Measurements from ENCODE around the gene CUX1. TPM values are rescaled to one million over a fixed set of nuclear protein-coding genes. Genes with fewer than 3 reads are reported as not detected.
A peak's percentile ranks its signal among the peaks of the same experiment; 100 is the strongest.
"Not testable (repeated sequence)": the region's sequence is repeated elsewhere in the genome, so short reads cannot be mapped to it uniquely, and the experiment has no call there.

CUX1 gene
- total and polyA plus RNA-seq, 7 experiments from 2014 or later = 10.1 to 81.6 (median 42.5) TPM

DNA sequence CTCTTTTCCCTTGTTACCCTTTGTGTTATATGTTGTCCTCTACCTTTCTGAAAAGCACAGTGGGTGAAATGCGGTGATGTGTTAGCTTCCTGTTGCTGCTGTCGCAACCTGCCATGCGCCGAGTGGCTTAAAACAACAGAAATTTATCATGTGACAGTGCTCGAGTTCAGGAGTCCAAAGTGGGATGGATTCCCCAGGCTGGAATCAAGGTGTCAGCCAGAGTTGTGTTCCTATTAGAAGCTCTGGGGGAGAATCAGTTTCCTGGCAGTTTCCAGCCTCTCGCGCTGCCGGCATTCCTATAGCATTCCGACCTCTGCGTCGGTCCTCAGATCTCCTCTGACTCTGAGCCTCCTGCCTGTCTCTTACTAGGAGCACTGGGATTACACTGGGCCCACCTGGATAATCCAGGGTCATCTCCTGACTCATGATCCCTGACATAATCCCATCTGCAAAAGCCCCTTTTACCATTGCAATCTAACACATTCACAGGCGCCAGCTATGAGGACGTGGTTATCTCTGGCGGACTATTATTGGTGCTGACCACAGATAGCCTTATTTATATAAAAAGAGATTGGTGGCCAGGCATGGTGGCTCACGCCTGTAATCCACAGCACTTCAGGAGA lies 207.5 kb downstream of the CUX1 start:
- peaks cover 0 to 22% (median 4%) of the 10 kb centered on the region in 5 donors for H3K36me3 Mint-ChIP-seq
- Histone ChIP-seq H3K9me3 (ENCODE audit: control insufficient read depth in 2 of 3, low read length in 3 of 3) (no peaks in the 10 kb centered on the region), H3K4me3 (ENCODE audit: low read length) (no peak overlapping the region), H3K36me3 (ENCODE audit: control insufficient read depth in 2 of 3, insufficient read depth in 3 of 3, low read length in 3 of 3) (no peaks in the 10 kb centered on the region), H3K4me1 (ENCODE audit: control insufficient read depth in 2 of 2, insufficient read depth in 2 of 2, low read length in 2 of 2) (peaks cover 0 to 4% of the 10 kb centered on the region in 2 donors), H3K27me3 (ENCODE audit: control insufficient read depth in 2 of 2, insufficient read depth in 2 of 2, low read length in 2 of 2) (no peaks in the 10 kb centered on the region), H3K27ac (ENCODE audit: low read depth, low read length) (no peak overlapping the region)
- peaks cover 0 to 30% (median 17%) of the 10 kb centered on the region in 7 donors for H3K4me1 Mint-ChIP-seq
- POLR2A ChIA-PET = no interaction called here
- CTCF ChIA-PET = no interaction called here
- H3K9me3 Mint-ChIP-seq = no peaks in the 10 kb centered on the region
- DNase-seq (no peak), ATAC-seq (no peak)
- no peak overlapping the region for H3K4me3 Mint-ChIP-seq
- H3K27me3 Mint-ChIP-seq = no peaks in the 10 kb centered on the region
- H3K27ac Mint-ChIP-seq = peak overlapping the region in 2 of 9 donors; percentile 43 to 79
- intact Hi-C loops (cut with micrococcal nuclease) = no loop called here

DNA sequence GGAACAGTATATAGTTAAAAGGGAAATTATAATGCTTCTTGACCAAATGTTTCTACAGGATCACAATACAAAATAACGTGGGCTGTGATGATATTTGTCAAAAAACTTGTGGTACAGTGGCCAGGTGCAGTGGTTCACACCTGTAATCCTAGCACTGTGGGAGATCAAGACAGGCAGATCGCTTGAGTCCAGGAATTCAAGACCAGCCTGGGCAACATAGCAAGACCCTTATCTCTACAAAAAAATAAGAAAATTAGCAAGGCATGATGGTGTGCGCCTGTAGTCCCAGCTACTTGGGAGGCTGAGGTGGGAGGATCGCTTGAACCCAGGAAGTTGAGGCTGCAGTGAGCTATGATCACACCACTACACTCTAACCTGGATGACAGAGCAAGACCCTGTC lies 208.4 kb downstream of the CUX1 start:
- H3K4me3 Mint-ChIP-seq; CTCF ChIA-PET; H3K4me3 ChIP-seq (ENCODE audit: low read length); H3K9me3 ChIP-seq (ENCODE audit: control insufficient read depth in 2 of 3, low read length in 3 of 3); DNase-seq; POLR2A ChIA-PET; intact Hi-C loops (cut with micrococcal nuclease); H3K9me3 Mint-ChIP-seq; H3K27me3 Mint-ChIP-seq; ATAC-seq; H3K36me3 ChIP-seq (ENCODE audit: control insufficient read depth in 2 of 3, insufficient read depth in 3 of 3, low read length in 3 of 3); H3K4me1 ChIP-seq (ENCODE audit: control insufficient read depth in 2 of 2, insufficient read depth in 2 of 2, low read length in 2 of 2); H3K27ac ChIP-seq (ENCODE audit: low read depth, low read length); H3K27me3 ChIP-seq (ENCODE audit: control insufficient read depth in 2 of 2, insufficient read depth in 2 of 2, low read length in 2 of 2): not testable (repeated sequence)
- peaks cover 0 to 30% (median 17%) of the 10 kb centered on the region in 7 donors for H3K4me1 Mint-ChIP-seq
- peaks cover 0 to 22% (median 4%) of the 10 kb centered on the region in 5 donors for H3K36me3 Mint-ChIP-seq
- H3K27ac Mint-ChIP-seq = peak overlapping the region in 1 of 9 donors; percentile 14

DNA sequence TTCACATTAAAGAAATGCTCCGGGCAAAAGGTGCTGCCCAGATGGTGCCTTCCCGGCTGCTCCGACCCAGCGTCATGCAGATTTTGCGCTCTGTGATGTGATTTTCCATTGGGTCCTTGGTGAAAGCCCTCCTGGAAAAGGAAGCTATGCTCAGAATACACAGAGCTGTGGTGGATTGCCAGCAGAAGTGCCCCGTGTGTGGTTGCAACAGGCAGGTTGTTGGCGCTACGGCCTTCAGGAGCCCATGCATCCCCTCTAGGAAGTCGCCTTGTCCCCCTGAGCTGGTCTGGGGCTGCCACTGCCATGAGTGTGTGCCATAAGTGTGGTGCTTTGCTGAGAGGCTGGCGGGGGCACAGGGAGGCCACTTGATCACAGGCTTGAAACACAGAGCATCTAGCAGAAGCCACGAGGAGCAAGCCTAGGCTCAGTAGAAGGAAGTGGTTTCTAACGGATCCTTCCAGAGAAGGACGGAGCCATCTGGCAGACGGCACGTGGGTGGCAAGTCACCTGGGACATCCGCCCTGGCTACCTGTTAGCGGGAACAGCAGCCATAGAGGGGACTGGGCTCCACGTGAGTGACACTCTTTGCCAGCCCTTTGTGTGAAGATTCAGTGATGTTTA lies 210.9 kb downstream of the CUX1 start:
- Mint-ChIP-seq H3K4me1 (peaks cover 0 to 29% (median 17%) of the 10 kb centered on the region in 7 donors), H3K27ac (peak overlapping the region in 2 of 9 donors; percentile 14 to 23), H3K9me3 (no peaks in the 10 kb centered on the region), H3K27me3 (no peaks in the 10 kb centered on the region), H3K36me3 (peaks cover 0 to 17% (median 4%) of the 10 kb centered on the region in 5 donors), H3K4me3 (peak overlapping the region in 2 of 10 donors; percentile 23 to 32)
- CTCF ChIA-PET = no interaction called here
- H3K9me3 ChIP-seq (ENCODE audit: control insufficient read depth in 2 of 3, low read length in 3 of 3) = no peaks in the 10 kb centered on the region
- POLR2A ChIA-PET = no interaction called here
- ATAC-seq = peak; percentile 27
- peak in 5 of 9 donors; percentile 3 to 36 (median 11) for DNase-seq
- no peaks in the 10 kb centered on the region for H3K36me3 ChIP-seq (ENCODE audit: control insufficient read depth in 2 of 3, insufficient read depth in 3 of 3, low read length in 3 of 3)
- no peak overlapping the region for H3K4me3 ChIP-seq (ENCODE audit: low read length)
- peaks cover 0 to 4% of the 10 kb centered on the region in 2 donors for H3K4me1 ChIP-seq (ENCODE audit: control insufficient read depth in 2 of 2, insufficient read depth in 2 of 2, low read length in 2 of 2)
- intact Hi-C loops (cut with micrococcal nuclease) = no loop called here
- no peaks in the 10 kb centered on the region for H3K27me3 ChIP-seq (ENCODE audit: control insufficient read depth in 2 of 2, insufficient read depth in 2 of 2, low read length in 2 of 2)
- no peak overlapping the region for H3K27ac ChIP-seq (ENCODE audit: low read depth, low read length)

DNA sequence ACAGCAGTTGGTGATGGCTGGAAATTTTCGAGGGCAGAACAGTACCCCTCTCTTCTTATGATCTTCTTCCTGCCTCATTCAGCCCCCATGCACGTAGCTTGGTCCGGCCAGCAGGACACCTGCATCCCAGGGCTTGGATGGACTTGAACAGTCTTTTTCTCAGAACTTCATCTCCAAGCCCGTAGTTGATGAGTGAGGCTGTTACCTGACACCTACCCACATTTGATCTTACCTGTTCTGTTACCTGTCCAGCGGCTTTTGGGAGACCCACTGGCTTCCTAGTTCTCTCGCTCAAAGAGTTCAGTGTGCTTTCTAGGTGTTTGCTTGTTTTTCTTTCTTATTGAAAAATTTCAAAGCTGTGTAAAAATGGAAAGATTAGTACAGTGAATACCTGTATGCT lies 212.2 kb downstream of the CUX1 start:
- H3K27me3 Mint-ChIP-seq = no peaks in the 10 kb centered on the region
- CTCF ChIA-PET = no interaction called here

DNA sequence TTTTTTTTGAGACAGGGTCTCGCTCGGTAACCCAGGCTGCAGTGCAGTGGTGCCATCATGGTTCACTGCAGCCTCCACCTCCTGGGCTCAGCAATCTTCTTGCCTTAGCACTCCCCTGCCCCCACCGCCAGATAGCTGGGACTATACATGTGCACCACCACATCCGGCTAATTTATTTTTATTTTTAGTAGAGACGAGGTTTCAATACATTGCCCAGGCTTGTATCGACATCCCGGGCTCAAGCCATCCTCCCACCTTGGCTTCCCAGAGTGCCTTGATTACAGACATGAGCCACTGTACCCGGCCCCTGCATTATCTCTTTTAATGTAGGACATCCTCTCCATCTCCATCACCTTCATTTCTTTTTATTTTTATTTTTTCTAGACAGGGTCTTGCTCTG lies 213.3 kb downstream of the CUX1 start:
- H3K4me1 ChIP-seq (ENCODE audit: control insufficient read depth in 2 of 2, insufficient read depth in 2 of 2, low read length in 2 of 2) = peaks cover 0 to 4% of the 10 kb centered on the region in 2 donors
- H3K27me3 ChIP-seq (ENCODE audit: control insufficient read depth in 2 of 2, insufficient read depth in 2 of 2, low read length in 2 of 2) = no peaks in the 10 kb centered on the region
- Mint-ChIP-seq H3K27ac (no peak overlapping the region), H3K4me1 (peaks cover 0 to 13% (median 9%) of the 10 kb centered on the region in 7 donors), H3K9me3 (no peaks in the 10 kb centered on the region), H3K4me3 (no peak overlapping the region), H3K27me3 (no peaks in the 10 kb centered on the region), H3K36me3 (peaks cover 0 to 21% (median 4%) of the 10 kb centered on the region in 5 donors)
- H3K36me3 ChIP-seq (ENCODE audit: control insufficient read depth in 2 of 3, insufficient read depth in 3 of 3, low read length in 3 of 3) = no peaks in the 10 kb centered on the region
- no peak for ATAC-seq
- H3K27ac ChIP-seq (ENCODE audit: low read depth, low read length) = no peak overlapping the region
- intact Hi-C loops (cut with micrococcal nuclease) = no loop called here
- DNase-seq = no peak
- POLR2A ChIA-PET = no interaction called here
- no peak overlapping the region for H3K4me3 ChIP-seq (ENCODE audit: low read length)
- CTCF ChIA-PET = no interaction called here
- H3K9me3 ChIP-seq (ENCODE audit: control insufficient read depth in 2 of 3, low read length in 3 of 3) = no peaks in the 10 kb centered on the region

More for the DNA sequence above, 212.2 kb downstream of the CUX1 start:
- no peak for DNase-seq
- intact Hi-C loops (cut with micrococcal nuclease) = no loop called here
- Mint-ChIP-seq H3K36me3 (peaks cover 0 to 21% (median 4%) of the 10 kb centered on the region in 5 donors), H3K27ac (no peak overlapping the region), H3K9me3 (no peaks in the 10 kb centered on the region), H3K4me1 (peaks cover 0 to 16% (median 12%) of the 10 kb centered on the region in 7 donors), H3K4me3 (no peak overlapping the region)
- H3K9me3 ChIP-seq (ENCODE audit: control insufficient read depth in 2 of 3, low read length in 3 of 3) = no peaks in the 10 kb centered on the region
- POLR2A ChIA-PET = no interaction called here
- H3K36me3 ChIP-seq (ENCODE audit: control insufficient read depth in 2 of 3, insufficient read depth in 3 of 3, low read length in 3 of 3) = no peaks in the 10 kb centered on the region
- no peak for ATAC-seq
- no peak overlapping the region for H3K27ac ChIP-seq (ENCODE audit: low read depth, low read length)
- peaks cover 0 to 4% of the 10 kb centered on the region in 2 donors for H3K4me1 ChIP-seq (ENCODE audit: control insufficient read depth in 2 of 2, insufficient read depth in 2 of 2, low read length in 2 of 2)
- H3K4me3 ChIP-seq (ENCODE audit: low read length) = no peak overlapping the region
- H3K27me3 ChIP-seq (ENCODE audit: control insufficient read depth in 2 of 2, insufficient read depth in 2 of 2, low read length in 2 of 2) = no peaks in the 10 kb centered on the region

DNA sequence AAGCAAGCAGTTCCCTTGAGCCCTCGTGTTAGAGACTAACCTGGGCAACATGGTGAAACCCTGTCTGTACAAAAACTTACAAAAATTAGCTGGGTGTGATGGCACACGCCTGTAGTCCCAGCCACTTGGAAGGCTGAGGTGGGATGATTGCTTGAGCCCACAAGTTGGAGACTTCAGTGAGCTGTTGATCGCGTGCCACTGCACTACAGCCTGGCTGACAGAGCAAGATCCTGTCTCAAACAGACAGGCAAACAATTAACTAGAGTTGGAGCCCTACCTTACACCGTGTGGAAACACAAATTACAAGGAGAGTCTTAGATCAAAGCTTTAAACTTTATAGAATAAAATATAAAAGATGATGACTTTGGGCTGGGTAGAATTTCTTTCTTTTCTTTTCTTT lies 219.5 kb downstream of the CUX1 start:
- Histone ChIP-seq H3K4me3 (ENCODE audit: low read length) (no peak overlapping the region), H3K36me3 (ENCODE audit: control insufficient read depth in 2 of 3, insufficient read depth in 3 of 3, low read length in 3 of 3) (no peaks in the 10 kb centered on the region), H3K27me3 (ENCODE audit: control insufficient read depth in 2 of 2, insufficient read depth in 2 of 2, low read length in 2 of 2) (no peaks in the 10 kb centered on the region), H3K27ac (ENCODE audit: low read depth, low read length) (no peak overlapping the region), H3K4me1 (ENCODE audit: control insufficient read depth in 2 of 2, insufficient read depth in 2 of 2, low read length in 2 of 2) (no peaks in the 10 kb centered on the region), H3K9me3 (ENCODE audit: control insufficient read depth in 2 of 3, low read length in 3 of 3) (no peaks in the 10 kb centered on the region)
- H3K4me3 Mint-ChIP-seq = no peak overlapping the region
- CTCF ChIA-PET = interaction anchor here (1.2 kb wide), 1 partner anchor 19 kb away, joined by 6 read pairs; no protein-coding TSS in a partner anchor
- H3K9me3 Mint-ChIP-seq = peaks cover 0 to 3% (median 0%) of the 10 kb centered on the region in 11 donors
- ATAC-seq (no peak), DNase-seq (no peak)
- intact Hi-C loops (cut with micrococcal nuclease) = no loop called here
- no peak overlapping the region for H3K27ac Mint-ChIP-seq
- peaks cover 0 to 7% (median 0%) of the 10 kb centered on the region in 7 donors for H3K4me1 Mint-ChIP-seq
- H3K36me3 Mint-ChIP-seq = peaks cover 0 to 17% (median 5%) of the 10 kb centered on the region in 5 donors
- no peaks in the 10 kb centered on the region for H3K27me3 Mint-ChIP-seq
- POLR2A ChIA-PET = no interaction called here

DNA sequence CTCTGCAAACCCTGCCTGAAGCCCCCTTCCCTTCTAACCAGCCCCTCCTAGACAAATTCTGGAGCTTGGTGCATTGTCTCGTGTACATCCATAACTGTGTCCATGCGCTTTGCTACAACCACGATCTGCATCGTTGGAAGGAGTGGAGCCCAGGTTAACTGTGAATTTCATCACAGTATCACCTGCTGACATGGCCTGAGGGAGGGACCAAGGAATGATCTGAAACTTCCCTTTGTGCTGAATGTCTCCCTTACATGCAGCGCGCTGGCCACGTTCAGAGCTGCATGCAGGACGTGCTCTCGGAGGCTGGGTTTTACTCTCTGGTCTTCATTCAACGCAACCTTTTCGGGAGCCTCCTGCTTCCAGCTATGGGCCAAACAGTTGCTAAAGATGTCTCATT lies 222.3 kb downstream of the CUX1 start:
- Histone ChIP-seq H3K36me3 (ENCODE audit: control insufficient read depth in 2 of 3, insufficient read depth in 3 of 3, low read length in 3 of 3) (no peaks in the 10 kb centered on the region), H3K4me1 (ENCODE audit: control insufficient read depth in 2 of 2, insufficient read depth in 2 of 2, low read length in 2 of 2) (no peaks in the 10 kb centered on the region), H3K27me3 (ENCODE audit: control insufficient read depth in 2 of 2, insufficient read depth in 2 of 2, low read length in 2 of 2) (no peaks in the 10 kb centered on the region), H3K27ac (ENCODE audit: low read depth, low read length) (no peak overlapping the region), H3K4me3 (ENCODE audit: low read length) (no peak overlapping the region), H3K9me3 (ENCODE audit: control insufficient read depth in 2 of 3, low read length in 3 of 3) (no peaks in the 10 kb centered on the region)
- POLR2A ChIA-PET = no interaction called here
- H3K36me3 Mint-ChIP-seq = peaks cover 0 to 17% (median 10%) of the 10 kb centered on the region in 5 donors
- intact Hi-C loops (cut with micrococcal nuclease) = no loop called here
- CTCF ChIA-PET = no interaction called here
- DNase-seq = no peak
- H3K4me3 Mint-ChIP-seq = no peak overlapping the region
- peak overlapping the region in 1 of 9 donors; percentile 32 for H3K27ac Mint-ChIP-seq
- no peaks in the 10 kb centered on the region for H3K27me3 Mint-ChIP-seq
- no peak for ATAC-seq
- H3K9me3 Mint-ChIP-seq = peaks cover 0 to 3% (median 0%) of the 10 kb centered on the region in 11 donors
- peaks cover 0 to 17% (median 4%) of the 10 kb centered on the region in 7 donors for H3K4me1 Mint-ChIP-seq
